HG03025 (cell line): ENCODE results near the gene WDR37.
"Not testable (repeated sequence)": the region's sequence is repeated elsewhere in the genome, so short reads cannot be mapped to it uniquely, and the experiment has no call there.

ENCODE experiments used
- ATAC-seq: cut with Tn5 transposase; IDR thresholded peaks from one replicate; pipeline ENCODE4 v1.9.1; 2021; ENCODE audit warnings: mild to moderate bottlenecking, moderate library complexity; ENCODE audit not compliant: unreplicated experiment, low FRiP score

The WDR37 gene

DNA sequence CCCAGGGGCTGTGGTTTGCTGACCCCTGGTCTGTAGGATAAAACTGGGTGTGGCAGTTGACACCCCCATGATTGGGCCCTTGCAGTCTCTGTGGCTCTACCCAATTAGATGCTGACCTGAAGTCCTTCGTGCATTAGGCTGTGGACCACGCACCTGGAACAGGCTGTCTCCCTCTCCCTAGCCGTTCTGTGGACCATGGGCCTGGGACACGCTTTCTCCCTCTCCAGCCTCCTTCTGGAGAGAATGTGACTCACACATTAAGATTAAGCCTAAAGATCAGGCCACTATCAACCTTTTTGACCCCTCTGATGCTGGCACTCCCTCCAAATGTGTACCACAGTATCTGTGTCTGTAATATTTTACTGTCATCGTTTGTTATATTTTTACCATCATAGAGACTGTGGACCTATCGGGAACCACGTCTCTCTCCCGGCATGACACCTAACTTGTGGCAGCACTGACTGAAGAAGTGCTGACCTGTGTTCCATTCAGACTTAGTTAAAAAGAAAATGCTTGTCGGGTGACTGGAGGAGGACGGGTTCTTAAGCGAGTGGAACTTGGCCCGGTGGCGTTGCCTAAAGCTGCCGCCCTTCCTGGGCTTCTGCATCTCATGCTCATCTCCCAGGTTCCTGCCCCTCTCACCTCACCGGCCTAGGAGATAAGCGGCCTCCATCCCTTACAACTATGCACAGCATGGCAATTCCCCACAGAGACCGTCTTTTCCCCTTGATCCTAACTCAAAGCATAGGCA lies 92.8 kb downstream of the WDR37 start:
- ATAC-seq = no peak

DNA sequence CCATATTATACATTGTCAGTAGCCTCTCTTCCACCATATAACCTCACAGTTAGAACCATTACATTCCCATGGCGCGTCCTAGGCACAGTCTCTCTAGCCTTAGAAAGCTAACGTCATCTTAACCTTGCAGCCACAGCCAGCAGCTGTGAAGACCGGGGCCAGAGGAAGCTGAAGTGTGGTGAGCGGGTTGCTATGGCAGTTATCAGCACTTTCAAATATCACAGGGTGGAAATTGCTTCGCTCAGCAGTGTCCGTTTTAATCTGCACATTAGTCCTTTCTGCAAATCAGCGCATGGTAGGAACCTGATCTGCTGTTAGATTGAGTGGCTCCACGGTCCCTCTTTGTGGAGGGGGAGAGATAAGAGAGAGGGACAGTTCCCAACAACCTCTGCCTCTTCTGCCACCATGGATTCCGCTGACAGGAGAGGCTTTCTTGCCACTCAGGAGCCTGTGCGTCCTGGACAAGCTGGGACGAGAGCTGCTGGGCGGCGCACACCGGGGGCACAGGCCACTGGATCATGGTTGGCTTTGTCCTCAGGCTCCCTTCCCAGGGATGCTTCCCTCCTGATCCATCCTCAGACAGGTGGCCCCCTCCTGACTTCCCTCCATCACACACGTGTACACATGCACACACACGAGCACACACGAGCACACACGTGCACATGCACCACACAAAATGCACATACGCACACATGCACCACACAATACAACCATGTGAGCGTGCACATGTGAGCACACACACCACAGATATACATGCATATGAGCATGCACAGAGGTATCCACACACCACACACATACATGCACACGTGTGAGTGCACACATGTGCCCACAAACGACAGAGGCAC lies 93.8 kb downstream of the WDR37 start:
- no peak for ATAC-seq

DNA sequence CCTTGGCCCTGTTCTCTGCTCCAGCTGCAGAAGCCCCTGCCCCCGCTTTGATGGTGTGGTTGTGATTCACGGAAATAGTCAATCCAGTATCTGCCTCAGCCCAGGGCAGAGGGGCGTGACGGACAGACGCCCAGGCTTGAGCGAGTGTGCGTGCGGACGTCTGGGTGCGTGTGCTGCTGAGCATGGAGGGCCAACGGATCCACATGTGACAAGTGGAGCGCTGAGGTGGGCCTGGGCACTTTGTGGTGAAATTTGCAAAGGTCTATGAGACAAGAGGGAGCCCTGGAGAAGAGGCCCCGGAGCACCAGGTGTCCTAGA lies 94.4 kb downstream of the WDR37 start:
- ATAC-seq = no peak

DNA sequence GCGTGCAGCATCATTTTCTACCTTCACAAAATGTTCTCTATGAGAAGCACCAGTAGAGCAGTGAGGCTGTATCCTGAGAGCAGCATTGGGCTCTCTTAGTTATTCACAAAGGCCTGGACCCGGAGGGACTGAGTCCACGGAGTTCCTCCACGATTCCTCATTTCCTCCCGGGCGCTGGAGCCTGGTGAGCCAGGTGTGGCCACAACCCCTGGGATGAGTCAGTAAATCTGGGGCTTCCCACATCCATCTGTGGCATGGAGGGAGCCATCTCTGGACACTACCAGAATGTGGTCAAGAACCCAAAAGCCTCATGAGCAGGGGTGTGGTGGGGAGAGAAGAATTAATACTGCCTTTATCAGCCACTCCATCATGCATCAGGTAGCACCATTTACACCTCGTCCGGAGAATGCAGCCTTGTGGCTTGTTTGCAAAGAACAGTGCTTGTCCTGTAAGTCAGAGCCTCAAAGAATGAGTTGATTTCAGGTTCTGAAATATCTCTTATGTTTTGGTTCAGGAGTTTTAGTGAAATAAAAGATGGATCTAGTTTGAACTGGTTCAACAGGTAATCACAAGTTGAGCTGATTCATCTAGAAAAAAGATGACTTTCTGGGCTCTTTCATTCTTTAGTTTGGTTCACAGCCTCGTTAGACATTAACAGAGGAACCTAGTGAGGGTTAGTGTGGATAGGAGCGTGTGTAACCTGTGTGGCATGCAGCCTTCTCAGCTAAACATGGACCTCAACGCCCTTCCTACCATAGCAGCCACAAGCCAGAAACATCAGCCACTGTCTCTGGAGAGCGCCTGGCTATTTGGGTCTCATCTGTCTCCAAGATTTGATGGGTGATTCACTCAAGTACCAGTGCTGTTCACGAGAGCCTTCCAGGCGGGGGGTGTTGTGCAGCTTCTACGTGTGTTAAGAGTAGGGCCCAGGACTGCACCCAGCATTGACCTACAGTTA lies 95.2 kb downstream of the WDR37 start:
- no peak for ATAC-seq

DNA sequence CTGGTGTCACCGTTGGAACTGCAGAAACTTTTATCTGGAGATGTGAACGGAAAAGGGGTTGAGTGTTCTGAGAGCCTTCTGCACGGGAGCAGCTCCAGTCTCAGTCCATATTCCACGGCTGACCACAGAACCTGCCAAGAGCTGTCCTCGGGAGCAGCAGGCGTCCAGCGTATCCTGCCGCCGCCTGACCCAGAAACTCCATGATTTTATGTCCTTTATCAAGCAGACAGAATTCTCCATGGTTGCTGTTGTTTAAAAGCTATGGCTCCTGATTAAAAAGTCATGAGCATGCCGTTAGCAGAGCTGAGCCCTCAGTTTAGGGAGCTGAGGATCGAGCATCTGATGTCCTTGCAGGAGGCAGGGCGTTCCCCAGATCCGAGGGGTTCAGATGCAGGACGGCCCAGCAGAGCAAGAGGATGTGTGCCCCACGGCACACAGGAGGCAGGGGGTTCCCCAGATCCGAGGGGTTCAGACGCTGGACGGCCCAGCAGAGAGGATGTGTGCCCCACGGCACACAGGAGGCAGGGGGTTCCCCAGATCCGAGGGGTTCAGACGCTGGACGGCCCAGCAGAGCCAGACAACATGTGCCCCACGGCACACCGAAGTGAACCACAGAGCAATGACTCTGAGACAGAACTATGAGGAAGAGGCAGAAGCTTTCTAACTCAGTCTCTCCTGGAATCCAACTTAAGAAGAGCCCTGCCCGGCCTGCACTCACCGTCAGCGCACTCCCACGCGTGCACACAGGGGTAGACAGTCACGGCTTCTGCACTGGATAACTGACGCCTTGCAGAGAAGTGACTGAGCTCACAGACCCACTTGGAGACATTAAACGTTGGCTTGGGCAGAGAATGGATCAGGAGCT lies 96.4 kb downstream of the WDR37 start:
- ATAC-seq = no peak

DNA sequence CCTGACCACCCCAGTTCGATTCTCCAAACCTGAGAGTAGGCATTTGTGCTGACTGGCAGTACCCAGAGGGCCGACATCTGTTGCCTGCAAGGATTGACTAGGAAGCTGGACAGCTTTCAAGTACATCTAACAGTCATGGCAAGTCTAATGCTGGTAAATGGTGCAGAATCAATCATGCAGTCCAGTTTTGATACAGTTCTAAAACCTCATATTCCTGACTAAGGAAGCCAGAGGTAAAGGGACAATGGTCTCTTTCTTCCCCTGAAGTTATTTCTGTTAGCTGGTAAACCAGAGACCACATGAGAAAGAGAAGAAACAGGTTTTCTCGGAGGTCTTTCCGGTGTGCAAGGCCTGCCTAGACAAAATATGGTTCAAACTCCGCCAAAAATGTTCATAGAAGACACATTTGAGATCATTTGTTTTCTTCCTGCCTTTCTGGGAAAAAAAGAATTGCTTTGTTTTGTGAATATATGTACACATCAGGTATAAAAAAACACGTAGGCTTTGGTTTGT lies 97.1 kb downstream of the WDR37 start:
- ATAC-seq = no peak

DNA sequence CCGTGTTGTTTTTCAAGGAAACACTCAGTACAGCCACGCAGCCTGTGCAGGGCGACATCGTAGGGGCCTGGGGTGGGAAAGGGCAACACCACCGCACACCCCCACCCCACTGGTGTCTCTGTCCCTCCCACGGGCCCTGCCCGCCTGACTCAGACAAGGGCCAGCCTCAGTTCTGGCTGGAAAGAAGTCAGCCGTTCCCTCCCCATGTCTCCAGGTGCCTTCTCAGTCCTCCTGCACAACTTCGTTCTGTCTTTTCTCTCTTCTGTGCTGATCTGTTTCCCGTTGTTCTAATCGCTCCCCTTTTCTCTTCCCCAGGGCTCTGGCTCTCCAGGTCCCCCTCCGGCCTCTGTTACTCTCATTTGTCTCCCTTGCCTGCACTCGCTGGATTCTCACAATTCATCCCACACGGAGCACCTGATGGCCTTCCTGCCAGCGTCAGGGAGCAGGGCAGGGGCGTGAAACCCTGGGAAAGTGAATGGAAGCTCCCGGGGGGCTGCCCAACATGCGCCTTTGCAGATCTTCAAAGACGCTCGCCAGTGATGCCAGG lies 97.7 kb downstream of the WDR37 start:
- ATAC-seq = no peak

DNA sequence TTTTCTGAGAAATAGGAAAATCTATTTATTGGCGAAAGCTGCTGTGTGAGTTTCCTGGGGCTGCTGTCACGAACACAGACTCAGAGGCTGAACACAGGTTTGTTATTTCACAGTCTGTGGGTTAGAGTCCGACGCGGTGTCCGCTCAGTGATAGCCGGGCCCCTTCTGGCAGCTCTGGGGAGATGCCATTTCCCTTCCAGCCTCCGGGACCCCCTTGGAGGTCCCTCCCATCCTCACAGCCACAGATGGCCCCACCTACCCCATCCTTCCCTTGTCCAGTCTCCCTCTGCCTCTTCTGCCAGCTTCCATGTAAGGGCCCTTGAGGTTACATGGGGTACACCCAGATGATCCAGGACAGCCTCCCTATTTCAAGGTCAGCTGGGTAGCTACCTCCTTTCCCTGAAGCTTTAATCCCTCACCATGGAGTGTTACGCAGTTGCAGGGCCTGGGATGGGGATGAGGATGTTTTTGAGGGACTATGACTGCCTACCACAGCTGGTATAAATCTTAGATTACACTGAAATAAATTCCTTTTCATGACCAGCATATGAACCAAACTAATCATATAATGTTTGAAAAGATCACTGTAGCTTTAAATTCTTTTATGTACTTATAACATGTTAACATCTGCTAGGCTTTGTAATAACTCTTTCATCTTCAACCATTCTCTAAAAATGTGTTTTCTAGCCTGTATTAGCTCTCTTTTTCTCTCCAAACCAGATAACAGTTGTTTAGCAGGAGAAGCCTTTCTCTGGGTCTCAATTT lies 98.5 kb downstream of the WDR37 start:
- ATAC-seq = no peak

DNA sequence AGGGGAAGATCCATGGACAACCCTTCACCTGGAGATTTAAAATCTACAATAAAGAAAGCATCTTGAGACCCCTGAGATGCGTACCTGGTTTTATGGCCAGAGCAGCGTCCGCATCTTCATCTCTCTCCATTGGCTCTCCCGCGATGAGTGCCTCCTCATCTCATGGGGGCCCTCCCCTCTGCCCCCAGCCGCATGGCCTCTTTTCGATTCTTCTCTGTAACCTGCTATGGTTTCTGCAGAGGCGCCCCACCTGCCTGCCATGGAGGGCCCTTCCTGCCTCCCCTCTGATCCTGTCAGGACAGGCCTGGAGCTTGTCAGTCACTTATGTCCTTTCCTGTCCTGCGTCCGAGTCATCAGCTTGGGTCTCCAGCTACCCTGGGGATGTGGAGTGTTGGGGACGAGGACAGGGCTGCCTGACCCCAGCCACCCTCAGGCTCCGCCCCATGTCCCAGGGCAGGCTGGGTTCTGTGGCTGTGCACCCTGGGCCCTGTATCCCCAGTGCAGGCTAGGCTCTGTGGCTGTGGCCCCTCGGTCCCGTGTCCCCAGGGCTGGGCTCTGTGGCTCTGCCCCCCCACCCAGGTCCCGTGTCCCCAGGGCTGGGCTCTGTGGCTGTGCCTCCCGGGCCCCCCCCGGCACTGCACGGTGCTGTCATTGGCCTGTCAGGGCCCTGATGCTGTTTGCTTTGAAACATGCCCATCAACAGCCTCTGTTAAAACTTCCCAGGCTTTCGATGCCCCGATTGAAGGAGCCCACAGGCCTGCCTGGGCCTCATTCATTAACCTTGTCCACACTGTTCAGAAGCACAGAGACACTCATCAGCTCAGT lies 99.8 kb downstream of the WDR37 start:
- no peak for ATAC-seq

DNA sequence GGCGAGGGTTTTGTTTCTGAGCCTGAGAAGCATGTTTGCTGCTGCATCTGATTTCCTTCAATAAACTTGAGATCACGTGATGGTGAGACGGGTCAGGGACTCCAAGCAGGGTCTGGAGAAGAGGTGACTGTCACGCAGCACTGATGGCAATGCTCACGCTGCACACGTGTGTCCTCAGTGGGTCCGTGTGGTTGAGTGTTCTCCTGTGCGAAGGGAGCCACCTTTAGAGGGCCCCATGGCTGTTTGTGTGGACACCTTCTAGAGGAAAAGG lies 100.4 kb downstream of the WDR37 start:
- no peak for ATAC-seq

DNA sequence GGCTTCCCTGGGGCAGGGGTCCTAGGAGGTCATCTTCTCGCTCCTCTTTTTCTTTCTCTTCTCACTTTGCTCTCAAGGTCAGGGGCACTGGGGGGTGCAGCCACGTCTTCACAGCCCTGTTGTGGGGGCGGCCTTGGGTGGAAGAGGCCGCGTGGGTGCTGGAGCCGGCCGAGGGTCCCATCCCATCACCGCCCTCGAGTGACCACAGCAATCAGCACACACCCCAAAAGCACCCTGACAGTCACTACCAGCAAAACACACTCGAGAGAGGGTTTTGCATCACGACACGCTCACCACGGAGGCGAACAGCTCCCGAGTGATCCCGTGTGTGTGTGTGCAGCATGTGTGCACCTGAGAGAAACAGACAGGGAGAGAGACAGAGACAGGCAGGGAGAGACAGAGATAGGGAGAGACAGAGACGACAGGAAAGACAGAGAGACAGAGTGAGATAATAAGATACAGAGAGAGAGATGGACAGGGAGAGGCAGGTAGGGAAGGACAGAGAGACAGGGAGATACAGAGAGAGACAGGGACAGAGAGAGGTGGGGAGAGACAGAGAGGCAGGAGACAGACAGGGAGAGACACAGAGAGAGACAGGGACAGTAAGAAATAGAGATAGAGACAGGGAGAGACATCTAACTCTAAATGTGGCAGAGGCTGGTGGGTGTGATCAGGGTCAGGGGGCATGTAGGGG lies 100.9 kb downstream of the WDR37 start:
- no peak for ATAC-seq

DNA sequence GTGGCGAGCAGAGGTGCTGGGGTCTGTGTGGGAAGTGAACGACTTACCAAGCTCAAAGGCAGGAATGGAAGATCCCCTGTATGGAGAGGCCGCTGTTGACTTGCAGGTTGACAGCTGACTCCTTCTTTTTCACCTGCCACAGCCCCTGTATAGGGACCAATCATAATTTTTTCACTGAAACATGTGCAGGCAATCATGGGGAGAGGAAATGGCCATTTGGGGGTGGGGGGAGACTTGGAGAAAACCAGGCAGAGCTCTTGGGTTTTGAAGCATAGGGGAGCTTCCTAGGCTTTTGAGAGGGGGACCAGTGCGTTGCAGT lies 101.4 kb downstream of the WDR37 start:
- no peak for ATAC-seq

DNA sequence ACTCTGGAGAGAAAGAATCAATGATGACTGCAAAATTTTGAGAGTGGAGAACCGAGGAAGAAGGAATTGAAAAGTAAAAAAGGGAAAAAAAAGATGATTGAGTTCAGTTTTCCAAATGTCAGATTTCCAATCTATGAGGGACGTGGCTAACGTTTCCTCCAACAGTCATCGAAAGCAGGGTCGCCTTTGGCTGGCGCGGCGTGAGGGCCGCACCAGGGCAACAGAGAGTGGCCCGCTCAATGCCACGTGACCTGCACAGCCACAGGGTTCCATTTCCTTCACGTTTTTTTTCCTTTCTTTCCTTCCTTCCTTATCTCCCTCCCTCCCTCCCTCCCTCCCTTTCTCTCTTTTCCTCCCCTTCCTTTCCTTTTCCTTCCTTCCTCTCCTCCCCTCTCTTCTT lies 101.9 kb downstream of the WDR37 start:
- ATAC-seq = no peak

DNA sequence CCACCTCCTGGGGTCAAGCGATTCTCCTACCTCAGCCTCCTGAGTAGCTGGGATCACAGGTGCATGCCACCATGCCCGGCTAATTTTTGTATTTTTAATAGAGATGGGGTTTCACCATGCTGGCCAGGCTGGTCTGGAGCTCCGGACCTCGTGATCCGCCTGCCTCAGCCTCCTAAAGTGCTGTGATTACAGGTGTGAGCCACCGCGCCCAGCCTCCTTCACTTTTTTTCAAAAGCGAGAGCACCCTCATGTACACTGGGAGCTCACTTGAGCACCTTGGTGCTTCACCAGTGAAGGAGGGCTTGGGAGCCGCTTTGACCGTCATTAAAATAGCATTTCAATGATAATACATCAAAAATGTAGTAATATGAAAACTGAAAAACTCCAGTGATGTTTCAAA lies 102.4 kb downstream of the WDR37 start:
- ATAC-seq = not testable (repeated sequence)

DNA sequence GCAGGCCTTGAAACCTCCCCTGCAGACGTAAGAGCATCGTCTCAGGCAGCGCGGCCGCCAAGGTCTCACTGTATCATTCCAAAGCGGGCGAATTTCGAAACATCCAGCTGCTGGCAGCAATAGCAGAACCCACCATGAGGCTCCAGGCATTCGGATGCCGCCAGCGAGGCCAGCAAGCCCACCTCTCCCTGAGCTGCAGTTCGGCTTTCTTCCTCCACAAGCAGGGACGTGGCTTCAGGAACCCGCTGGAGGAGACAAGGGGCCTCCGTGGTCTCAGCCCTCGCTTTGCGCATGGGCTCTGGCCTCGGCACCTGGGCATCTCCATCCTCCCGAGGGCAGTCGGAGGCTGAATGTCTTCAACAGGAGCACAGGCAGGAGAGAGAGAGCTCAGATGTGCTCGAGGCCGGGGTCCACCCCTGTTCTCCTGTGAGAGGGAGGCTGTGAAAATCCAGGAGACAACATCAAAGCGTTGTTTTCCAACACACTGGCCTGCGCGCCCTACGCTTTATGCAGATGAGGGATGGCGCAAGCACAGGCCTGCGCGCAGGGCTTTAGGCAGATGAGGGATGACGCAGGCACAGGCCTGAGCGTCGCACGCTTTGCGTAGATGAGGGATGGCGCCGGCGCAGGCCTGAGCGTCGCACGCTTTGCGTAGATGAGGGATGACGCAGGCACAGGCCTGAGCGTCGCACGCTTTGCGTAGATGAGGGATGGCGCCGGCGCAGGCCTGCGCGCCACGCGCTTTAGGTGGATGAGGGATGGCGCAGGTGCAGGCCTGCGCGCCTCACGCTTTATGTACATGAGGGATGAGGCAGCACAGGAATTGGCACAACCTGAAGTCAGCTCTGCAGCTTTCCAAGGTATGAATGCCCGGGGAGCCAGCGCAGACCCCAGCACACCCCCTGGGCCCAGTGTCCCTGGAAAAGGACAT lies 103.2 kb downstream of the WDR37 start:
- no peak for ATAC-seq

DNA sequence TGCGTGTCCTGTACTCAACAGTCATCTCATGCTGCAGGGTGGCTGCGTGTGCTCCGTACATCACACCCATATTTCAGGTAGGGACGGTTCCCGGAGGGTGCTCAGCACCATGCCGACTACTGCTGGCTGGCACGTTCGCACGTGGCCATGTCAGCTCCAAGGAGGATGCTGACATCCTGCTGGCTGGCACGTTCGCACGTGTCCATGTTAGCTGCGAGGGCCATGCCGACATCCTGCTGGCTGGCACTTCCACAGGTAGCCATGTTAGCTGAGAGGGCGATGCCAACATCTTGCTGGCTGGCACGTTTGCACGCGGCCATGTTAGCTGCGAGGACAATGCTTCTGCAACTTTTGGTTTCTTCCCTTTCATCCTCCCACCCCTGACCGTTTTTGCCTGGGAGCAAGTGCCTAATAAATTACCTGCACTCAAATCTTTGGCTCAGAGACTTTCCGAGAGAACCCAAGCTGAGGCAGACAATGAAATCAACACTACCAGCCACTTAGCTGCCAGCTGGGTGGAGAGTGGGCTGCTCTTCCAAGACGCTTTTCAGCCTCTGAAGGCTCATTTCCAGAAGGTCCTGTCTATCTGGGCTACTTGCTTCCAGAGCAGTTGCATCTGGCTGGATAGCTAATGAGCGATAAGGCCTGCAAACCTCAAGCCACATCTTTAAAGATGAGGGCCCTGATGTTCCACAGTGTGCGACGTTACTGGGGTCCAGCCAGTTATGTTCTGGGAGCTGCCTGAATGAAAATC lies 104.6 kb downstream of the WDR37 start:
- no peak for ATAC-seq
